Stimulated activated naive B cell treated with anti-CD40 and anti-IgM and Interleukin-4, amounts not matched to agents 10 μg/mL and 1 μg/mL and 100 μg/mL, for 72 hours (primary cell): ENCODE data around the gene ANKRD40CL.
"Not testable (repeated sequence)": the region's sequence is repeated elsewhere in the genome, so short reads cannot be mapped to it uniquely, and the experiment has no call there.

Experiments
- ATAC-seq, 2 donors: fragments of 150-1000 bp; cut with Tn5 transposase; replicated peaks; 2 replicates each; pipeline ENCODE4 v1.10.0; 2021; ENCODE audit warnings: moderate library complexity in 1 of 2
- DNase-seq: peaks from one replicate; pipeline ENCODE4 v3.0.0; 2021
- H3K27ac Mint-ChIP-seq: one replicate; pipeline ENCODE4 v1.8.0; 2022; ENCODE audit warnings: mild to moderate bottlenecking, mixed read lengths
- H3K27me3 Mint-ChIP-seq, 2 donors: one replicate each; pipeline ENCODE4 v1.8.0; 2022; ENCODE audit warnings: mixed read lengths in 2 of 2
- H3K36me3 Mint-ChIP-seq, 2 donors: one replicate each; pipeline ENCODE4 v1.8.0; 2022; ENCODE audit warnings: mixed read lengths in 2 of 2, mild to moderate bottlenecking in 1 of 2
- H3K4me1 Mint-ChIP-seq, 2 donors: one replicate each; pipeline ENCODE4 v1.8.0; 2022; ENCODE audit warnings: mixed read lengths in 2 of 2, mild to moderate bottlenecking in 1 of 2
- H3K4me3 Mint-ChIP-seq, 2 donors: one replicate each; pipeline ENCODE4 v1.8.0; 2022; ENCODE audit warnings: mild to moderate bottlenecking in 2 of 2, mixed read lengths in 2 of 2, moderate library complexity in 1 of 2
- H3K9me3 Mint-ChIP-seq, 2 donors: one replicate each; pipeline ENCODE4 v1.8.0; 2022; ENCODE audit warnings: mixed read lengths in 2 of 2, mild to moderate bottlenecking in 1 of 2

ANKRD40CL gene, protein sequence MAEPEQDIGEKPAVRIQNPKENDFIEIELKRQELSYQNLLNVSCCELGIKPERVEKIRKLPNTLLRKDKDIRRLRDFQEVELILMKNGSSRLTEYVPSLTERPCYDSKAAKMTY

DNA sequence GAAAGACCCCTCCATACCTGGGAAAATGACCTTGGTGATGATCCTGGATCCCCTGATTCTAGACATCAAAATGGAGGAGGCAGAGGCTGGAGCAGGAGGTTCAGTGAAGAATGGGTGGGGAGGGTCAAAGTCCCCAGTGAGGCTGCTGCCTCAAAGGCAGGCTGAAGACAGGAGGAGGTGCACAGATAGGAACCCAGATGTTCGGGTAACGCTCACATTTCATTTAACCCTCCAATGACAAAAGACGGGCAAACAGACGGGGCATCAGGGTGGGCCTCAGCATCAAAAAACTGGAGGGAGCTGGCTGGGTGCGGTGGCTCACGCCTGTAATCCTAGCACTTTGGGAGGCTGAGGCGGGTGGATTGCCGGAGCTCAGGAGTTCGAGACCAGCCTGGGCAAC, at the start of gene ANKRD40CL:
ANKRD40CL (minus strand) TSS at position 73 of the 400 bp plus-strand sequence. CDS start 605 bp downstream, outside the sequence.
- ATAC-seq (no peak), DNase-seq (no peak)
- Mint-ChIP-seq H3K36me3 (no peaks in the 10 kb centered on the region), H3K27me3 (no peaks in the 10 kb centered on the region), H3K4me1 (peaks cover 26 to 32% of the 10 kb centered on the region in 2 donors), H3K9me3 (no peaks in the 10 kb centered on the region), H3K27ac (no peak within 1 kb of the TSS), H3K4me3 (no peak within 1 kb of the TSS)

DNA sequence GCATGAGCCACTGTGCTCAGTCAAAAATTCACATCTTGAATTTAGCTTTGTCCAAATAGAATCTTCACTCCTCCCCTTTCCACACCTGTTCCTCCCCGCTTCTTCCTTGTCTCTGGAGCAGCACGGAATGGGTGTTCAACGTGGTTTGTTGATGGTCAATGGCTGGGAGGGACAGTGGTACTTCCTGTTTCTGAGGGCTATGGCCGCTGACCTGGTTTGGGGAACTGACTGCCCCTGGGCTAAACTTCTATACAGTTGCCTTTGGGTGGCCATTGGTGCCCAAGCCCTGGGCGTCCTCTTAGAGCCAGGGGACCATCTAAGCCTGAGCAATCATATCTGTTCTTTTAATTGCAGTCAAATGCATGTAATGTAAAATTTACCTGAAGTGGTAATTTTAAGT, 49.0 kb upstream of the ANKRD40CL start:
- H3K9me3 Mint-ChIP-seq, result no peaks in the 10 kb centered on the region
- peaks cover 6 to 16% of the 10 kb centered on the region in 2 donors for H3K4me1 Mint-ChIP-seq
- H3K27ac Mint-ChIP-seq, result no peak overlapping the region
- ATAC-seq (no peak), DNase-seq (no peak)
- no peaks in the 10 kb centered on the region for H3K36me3 Mint-ChIP-seq
- no peak overlapping the region for H3K4me3 Mint-ChIP-seq
- H3K27me3 Mint-ChIP-seq, result peaks cover 24 to 35% of the 10 kb centered on the region in 2 donors

DNA sequence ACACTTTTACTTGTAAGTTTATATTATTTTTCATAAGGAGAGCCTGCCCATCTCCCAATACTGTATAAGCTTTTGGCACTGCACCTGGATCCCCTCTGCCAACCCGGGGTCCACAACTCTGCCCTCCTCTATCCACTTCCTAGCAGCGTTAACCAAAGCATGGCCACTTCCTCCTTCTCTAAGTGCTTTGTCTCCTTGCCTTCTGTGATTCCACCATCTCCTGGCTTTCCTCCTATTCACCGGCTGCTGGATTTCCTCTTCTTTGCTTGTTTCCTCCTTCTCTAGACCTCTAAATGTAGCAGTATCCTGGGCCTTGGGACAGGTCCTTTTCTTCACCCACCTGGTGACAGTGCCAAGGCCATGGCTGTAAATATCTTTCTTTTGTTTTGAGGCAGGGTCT, 48.1 kb upstream of the ANKRD40CL start:
- H3K36me3 Mint-ChIP-seq, result no peaks in the 10 kb centered on the region
- H3K4me3 Mint-ChIP-seq, result no peak overlapping the region
- H3K4me1 Mint-ChIP-seq, result peaks cover 6 to 16% of the 10 kb centered on the region in 2 donors
- H3K27me3 Mint-ChIP-seq, result peaks cover 24 to 33% of the 10 kb centered on the region in 2 donors
- no peaks in the 10 kb centered on the region for H3K9me3 Mint-ChIP-seq
- no peak overlapping the region for H3K27ac Mint-ChIP-seq
- DNase-seq (no peak), ATAC-seq (no peak)

DNA sequence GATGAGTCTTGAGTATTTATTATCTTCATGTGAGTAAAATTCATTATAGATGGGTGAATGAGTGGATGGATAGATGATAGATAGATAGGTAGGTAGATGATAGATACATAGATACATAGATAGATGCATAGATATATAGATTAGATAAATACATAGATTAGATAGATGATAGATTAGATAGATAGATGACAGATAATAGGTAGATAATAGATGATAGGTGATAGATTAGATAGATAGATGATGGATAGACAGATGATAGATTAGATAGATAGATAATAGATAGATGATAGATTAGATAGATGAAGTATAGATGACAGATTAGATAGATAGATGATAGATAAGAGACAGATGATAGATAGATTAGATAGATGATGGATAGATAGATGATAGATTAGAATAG, 46.3 kb upstream of the ANKRD40CL start:
- DNase-seq (no peak), ATAC-seq (no peak)
- Mint-ChIP-seq H3K9me3 (no peaks in the 10 kb centered on the region), H3K4me1 (peaks cover 0 to 8% of the 10 kb centered on the region in 2 donors), H3K4me3 (no peak overlapping the region), H3K27ac (no peak overlapping the region), H3K36me3 (no peaks in the 10 kb centered on the region), H3K27me3 (peaks cover 16 to 20% of the 10 kb centered on the region in 2 donors)

DNA sequence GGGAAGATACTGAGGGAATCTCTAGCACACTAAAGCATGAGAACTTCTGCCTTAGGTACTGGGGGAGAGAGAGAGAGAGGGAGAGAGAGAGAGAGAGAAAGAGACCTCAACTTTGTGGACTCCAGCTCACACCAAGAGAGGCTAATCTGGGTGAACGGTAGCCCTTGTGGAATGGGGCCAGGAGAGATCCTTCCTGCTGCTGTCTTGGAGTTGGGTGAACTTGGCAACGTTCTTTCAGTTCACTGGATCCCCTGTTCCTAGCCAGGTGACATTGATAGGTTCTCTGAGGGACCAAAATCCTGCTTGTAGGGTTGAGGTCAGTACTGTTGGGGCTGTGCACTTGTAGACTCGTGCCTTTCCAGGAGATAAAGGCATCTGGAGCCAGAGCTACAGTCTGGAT, 41.6 kb upstream of the ANKRD40CL start:
- ATAC-seq (no peak), DNase-seq (no peak)
- Mint-ChIP-seq H3K36me3 (no peaks in the 10 kb centered on the region), H3K9me3 (no peaks in the 10 kb centered on the region), H3K27ac (no peak overlapping the region), H3K4me3 (no peak overlapping the region), H3K27me3 (peaks cover under 1 to 5% of the 10 kb centered on the region in 2 donors), H3K4me1 (no peaks in the 10 kb centered on the region)

DNA sequence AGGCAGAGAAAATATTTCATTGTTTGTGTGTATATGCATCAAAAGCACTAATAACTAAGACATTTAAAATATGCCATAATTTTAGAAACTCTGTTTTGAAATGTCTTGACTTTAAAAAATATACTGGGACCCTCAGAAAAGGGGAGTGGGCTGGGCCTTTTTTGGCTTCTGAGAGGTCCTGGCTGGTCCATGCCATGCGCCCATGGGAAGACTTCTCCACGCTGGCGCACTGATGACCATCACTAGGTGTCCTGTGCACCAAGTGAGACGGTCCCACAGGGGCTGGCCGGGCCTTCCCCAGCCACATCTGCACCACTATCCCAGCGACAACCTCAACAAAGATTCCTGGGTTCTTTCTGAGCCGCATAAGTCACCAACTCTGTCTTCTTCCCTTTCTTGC, 41.1 kb upstream of the ANKRD40CL start:
- Mint-ChIP-seq H3K27me3 (no peaks in the 10 kb centered on the region), H3K4me1 (no peaks in the 10 kb centered on the region), H3K4me3 (no peak overlapping the region), H3K27ac (no peak overlapping the region), H3K36me3 (no peaks in the 10 kb centered on the region), H3K9me3 (no peaks in the 10 kb centered on the region)
- DNase-seq, result no peak
- no peak for ATAC-seq

DNA sequence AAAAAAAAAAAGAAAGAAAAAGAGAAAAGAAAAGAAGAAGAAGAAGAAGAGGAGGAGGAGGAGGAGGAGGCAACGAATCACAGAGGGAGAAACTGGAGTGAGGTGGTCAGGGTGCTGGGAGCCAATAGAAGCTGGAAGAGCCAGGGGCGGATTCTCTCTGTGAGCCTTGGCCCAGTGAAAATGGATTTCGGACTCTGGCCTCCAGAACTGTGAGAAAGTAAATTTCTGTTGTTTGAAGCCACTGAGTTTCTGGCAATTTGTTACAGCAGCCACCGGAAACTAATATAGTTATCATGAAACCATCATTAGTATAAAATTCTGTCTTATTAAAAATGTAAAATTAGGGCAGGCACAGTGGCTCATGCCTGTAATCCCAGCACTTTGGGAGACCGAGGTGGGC, 40.4 kb upstream of the ANKRD40CL start:
- H3K27ac Mint-ChIP-seq, result no peak overlapping the region
- no peaks in the 10 kb centered on the region for H3K36me3 Mint-ChIP-seq
- no peak overlapping the region for H3K4me3 Mint-ChIP-seq
- H3K4me1 Mint-ChIP-seq, result no peaks in the 10 kb centered on the region
- no peaks in the 10 kb centered on the region for H3K9me3 Mint-ChIP-seq
- ATAC-seq (no peak), DNase-seq (no peak)
- H3K27me3 Mint-ChIP-seq, result no peaks in the 10 kb centered on the region

DNA sequence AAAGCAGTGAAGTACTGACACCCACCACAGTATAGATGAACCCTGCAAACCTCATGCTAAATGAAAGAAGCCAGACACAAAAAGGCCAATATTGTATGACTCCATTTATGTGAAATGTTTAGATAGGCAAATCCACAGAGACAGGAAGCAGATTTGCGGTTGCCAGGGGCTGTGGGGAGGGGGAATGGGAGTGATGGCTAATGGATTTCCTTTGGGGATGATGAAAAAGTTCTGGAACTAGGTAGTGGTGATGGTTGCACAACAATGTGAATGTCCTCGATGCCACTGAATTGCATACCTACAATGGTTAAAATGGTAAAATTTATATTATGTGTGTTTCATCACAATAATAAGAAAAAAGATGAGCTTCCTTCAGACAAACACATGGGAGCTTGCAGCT, 39.7 kb upstream of the ANKRD40CL start:
- no peaks in the 10 kb centered on the region for H3K36me3 Mint-ChIP-seq

DNA sequence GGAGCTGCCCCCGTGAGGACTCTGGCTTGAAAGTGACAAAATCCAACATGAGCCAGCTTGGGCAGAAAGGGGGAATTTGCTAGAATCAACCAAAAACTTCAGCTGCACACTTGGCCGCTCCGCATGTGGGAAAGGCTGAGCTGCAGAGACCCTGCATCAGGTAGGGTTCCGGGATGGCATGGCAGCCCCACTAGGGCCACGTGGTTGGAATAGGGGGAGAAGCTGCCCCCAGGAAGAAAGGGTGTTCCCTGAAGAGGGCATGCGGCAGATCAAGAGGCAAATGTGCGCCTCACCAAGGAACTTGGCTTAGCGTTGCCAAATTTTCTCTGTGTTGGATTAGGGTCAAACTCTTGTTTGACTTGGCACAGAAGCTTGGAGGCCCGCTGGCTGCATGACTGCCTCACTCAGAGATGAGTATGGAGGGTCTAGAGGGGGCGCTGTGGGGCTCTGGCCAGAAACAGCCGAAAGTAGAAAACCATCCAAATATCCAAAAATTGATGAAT, 38.9 kb upstream of the ANKRD40CL start:
- Mint-ChIP-seq H3K4me3 (no peak overlapping the region), H3K27me3 (no peaks in the 10 kb centered on the region), H3K36me3 (no peaks in the 10 kb centered on the region), H3K9me3 (no peaks in the 10 kb centered on the region), H3K27ac (no peak overlapping the region), H3K4me1 (no peaks in the 10 kb centered on the region)
- DNase-seq (no peak), ATAC-seq (no peak)

More for the DNA sequence above, 39.7 kb upstream of the ANKRD40CL start:
- H3K4me3 Mint-ChIP-seq, result no peak overlapping the region
- no peaks in the 10 kb centered on the region for H3K4me1 Mint-ChIP-seq
- no peak for DNase-seq
- no peaks in the 10 kb centered on the region for H3K27me3 Mint-ChIP-seq
- H3K9me3 Mint-ChIP-seq, result no peaks in the 10 kb centered on the region
- no peak for ATAC-seq
- H3K27ac Mint-ChIP-seq, result no peak overlapping the region

DNA sequence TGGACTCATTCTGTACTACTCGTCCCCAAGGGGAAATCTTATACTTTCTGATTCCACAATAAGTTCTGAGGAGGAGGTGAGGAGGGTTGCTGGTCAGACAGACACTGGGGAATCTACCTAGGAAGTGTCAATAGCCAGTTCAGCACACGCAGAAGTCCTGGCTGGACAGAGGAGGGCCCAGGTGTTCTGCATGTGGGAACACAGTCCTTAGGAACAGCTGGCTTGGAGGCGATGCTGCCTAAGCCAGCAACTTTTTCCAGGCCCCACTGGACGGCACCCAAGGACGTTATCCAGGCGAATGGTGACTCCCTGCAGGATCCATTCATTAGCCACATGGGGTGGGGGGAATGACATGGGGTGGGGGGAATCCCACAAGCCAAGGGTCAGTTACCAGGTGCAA, 38.2 kb upstream of the ANKRD40CL start:
- Mint-ChIP-seq H3K27ac (no peak overlapping the region), H3K9me3 (no peaks in the 10 kb centered on the region), H3K27me3 (no peaks in the 10 kb centered on the region), H3K36me3 (no peaks in the 10 kb centered on the region), H3K4me3 (no peak overlapping the region), H3K4me1 (no peaks in the 10 kb centered on the region)
- ATAC-seq (no peak), DNase-seq (no peak)

DNA sequence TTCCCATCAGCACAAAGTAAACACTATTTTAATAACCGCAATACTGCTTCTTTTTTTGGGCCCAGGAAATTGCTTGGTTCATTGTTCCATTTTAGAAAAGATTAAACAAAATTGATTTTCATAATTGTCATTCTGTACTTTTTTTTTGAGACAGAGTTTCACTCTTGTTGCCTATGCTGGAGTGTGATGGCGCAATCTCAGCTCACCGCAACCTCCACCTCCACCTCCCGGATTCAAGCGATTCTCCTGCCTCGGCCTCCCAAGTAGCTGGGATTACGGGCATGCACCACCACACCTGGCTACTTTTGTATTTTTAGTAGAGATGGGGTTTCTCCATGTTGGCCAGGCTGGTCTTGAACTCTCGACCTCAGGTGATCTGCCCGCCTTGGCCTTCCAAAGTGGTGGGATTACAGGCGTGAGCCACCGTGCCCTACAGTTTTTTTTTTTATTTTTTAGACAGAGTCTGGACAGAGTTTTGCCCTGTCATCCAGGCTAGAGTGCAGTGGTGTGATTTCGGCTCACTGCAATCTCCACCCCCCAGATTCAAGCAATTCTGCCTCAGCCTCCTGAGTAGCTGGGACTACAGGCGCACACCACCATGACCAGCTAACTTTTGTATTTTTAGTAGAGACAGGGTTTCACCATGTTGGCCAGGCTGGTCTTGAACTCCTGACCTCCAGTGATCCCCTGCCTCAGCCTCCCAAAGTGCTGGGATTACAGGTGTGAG, 37.6 kb upstream of the ANKRD40CL start:
- not testable (repeated sequence) for H3K9me3 Mint-ChIP-seq, ATAC-seq, DNase-seq, H3K27me3 Mint-ChIP-seq, H3K4me1 Mint-ChIP-seq, H3K27ac Mint-ChIP-seq, H3K36me3 Mint-ChIP-seq, H3K4me3 Mint-ChIP-seq

DNA sequence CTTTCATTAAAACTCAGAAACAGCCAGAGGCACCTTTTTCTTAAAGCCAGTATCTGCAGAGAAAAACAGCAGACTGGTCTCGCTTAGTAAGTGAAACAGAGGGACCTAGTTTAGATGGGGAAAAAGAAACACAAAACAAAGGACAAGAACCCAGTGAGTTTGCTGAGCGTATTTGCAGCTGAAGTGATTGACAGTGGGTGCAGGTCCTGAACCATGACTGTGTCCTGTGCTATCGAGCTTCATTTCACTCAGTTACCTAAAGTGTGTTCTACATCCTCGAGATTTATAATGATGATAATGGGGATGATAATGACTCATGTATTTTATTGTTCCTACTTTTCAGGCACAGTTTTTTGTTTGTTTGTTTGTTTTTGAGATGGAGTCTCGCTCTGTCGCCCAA, 36.4 kb upstream of the ANKRD40CL start:
- Mint-ChIP-seq H3K36me3 (no peaks in the 10 kb centered on the region), H3K4me3 (no peak overlapping the region), H3K27me3 (no peaks in the 10 kb centered on the region), H3K9me3 (no peaks in the 10 kb centered on the region), H3K4me1 (no peaks in the 10 kb centered on the region), H3K27ac (no peak overlapping the region)
- DNase-seq (no peak), ATAC-seq (no peak)

DNA sequence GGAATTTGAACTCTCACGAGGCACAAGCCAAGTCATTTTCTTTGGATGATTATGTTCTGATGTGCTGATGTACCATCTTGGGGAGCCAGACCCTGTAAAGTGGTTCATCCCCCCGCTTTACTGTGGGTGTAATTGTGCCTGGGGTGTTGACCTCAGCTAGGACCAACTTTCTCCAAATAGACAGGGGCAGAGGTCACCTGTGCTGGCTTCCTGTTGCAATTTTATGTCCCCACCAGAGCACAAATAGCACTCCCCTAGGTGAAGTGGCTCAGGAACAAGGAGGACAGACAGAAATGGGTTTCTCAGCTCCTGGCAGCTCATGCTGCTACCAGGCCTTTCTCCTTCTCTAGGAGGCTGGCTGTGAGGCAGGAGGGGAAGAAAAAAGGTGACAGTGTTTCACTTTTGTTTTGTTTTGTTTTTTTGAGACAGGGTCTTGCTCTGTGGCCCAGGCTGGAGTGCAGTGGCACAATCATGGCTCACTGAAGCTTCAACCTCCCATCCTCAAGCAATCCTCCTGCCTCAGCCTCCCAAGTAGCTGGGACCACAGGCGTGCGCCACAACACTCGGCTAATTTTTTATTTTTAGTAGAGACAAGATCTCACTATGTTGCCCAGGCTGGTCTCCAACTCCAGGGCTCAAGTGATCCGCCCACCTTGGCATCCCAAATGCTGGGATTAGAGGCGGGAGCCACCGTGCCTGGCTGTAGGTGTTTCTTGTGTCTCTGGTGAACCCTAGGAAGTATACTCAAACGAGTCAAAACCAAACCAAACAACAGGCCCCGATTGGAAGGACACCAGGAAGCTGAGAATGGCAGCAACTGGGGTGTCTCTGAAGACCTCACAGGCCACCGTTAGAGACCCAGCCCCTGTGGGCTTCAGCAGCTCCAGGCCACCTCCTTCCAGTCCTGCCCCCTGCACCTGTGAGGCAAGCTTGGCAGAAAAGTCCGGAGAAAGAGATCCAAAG, 35.6 kb upstream of the ANKRD40CL start:
- Mint-ChIP-seq H3K27me3 (no peaks in the 10 kb centered on the region), H3K36me3 (no peaks in the 10 kb centered on the region), H3K9me3 (no peaks in the 10 kb centered on the region), H3K4me1 (no peaks in the 10 kb centered on the region), H3K4me3 (no peak overlapping the region), H3K27ac (no peak overlapping the region)
- ATAC-seq (no peak), DNase-seq (no peak)

DNA sequence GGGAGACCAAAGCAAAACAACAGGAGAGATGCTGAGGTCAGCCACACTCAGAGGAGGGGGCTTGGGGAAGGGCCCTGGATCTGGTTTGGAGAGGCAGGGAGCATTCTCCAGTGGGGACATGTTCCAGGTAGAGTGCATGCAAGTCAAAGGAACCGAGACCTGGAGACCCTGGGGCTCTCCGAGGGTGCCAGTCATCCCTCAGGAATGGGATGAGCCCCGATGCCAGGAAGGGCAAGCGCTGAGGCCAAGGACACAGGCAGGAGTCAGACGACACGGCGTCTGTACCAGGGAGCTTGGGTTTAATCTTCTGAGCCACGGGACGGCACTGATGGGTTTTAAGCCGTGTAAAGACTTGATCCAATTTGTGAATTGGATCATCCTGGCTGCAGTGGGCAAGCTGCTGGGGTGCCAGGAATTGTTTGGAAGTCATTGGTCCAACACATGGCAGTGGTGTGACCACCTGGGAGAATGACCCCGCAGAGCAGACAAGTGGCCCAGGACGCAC, 32.9 kb upstream of the ANKRD40CL start:
- no peaks in the 10 kb centered on the region for H3K9me3 Mint-ChIP-seq
- no peaks in the 10 kb centered on the region for H3K36me3 Mint-ChIP-seq
- no peak overlapping the region for H3K27ac Mint-ChIP-seq
- H3K27me3 Mint-ChIP-seq, result no peaks in the 10 kb centered on the region
- ATAC-seq, result no peak
- DNase-seq, result no peak
- no peak overlapping the region for H3K4me3 Mint-ChIP-seq
- H3K4me1 Mint-ChIP-seq, result no peaks in the 10 kb centered on the region
